ENCODE data around the gene ARHGEF37.
"Not testable (repeated sequence)": the region's sequence is repeated elsewhere in the genome, so short reads cannot be mapped to it uniquely, and the experiment has no call there.

Gene ARHGEF37, protein sequence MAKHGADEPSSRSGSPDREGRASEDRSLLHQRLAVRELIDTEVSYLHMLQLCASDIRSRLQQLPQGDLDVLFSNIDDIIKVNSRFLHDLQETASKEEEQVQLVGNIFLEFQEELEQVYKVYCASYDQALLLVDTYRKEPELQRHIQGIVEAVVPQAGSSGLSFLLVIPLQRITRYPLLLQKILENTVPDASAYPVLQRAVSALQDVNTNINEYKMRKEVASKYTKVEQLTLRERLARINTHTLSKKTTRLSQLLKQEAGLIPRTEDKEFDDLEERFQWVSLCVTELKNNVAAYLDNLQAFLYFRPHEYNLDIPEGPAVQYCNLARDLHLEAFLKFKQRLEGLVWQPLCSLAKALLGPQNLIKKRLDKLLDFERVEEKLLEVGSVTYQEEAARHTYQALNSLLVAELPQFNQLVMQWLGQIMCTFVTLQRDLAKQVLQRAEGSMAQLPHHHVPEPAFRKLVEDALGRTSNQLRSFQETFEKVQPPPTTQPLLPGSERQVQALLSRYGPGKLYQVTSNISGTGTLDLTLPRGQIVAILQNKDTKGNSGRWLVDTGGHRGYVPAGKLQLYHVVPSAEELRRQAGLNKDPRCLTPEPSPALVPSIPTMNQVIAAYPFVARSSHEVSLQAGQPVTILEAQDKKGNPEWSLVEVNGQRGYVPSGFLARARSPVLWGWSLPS

DNA sequence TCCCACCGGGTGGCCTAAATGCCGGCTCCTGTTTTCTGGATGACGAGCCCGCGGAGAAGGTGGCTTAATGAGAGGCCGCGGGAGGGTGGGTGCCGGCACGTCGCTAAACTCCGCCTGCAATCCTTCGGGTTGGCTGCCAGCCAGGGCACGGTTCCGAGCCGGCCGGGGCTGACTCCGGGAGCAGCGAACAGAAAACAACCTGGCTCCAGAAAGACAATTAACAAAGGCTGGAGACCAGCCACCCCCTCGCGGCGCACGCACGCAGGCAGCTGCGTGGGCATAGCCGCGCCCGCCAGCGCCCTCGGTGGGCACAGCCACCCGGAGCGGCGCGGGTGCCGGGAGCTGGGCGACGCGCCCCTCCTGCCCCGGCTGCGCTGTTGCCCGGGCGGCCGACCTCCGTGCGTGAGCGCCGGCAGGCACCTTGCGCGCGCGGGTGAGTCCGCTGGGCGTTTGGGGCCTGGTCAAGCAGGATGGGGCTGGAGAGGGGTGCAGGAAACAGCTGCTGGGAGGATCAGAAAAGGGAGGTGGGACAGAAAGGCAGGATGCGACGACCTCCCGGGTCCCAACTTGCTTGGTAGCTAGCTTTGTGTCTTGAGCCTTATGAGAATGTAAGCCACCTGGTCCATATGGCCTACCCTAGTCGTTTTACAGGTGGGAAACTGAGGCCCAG is at the start of gene ARHGEF37:
Gene ARHGEF37, plus strand, starts transcription at position 307 of the 670 bp plus-strand sequence. CDS start 16,272 bp downstream, outside the sequence.
- DNase-seq, result peak; percentile 86

DNA sequence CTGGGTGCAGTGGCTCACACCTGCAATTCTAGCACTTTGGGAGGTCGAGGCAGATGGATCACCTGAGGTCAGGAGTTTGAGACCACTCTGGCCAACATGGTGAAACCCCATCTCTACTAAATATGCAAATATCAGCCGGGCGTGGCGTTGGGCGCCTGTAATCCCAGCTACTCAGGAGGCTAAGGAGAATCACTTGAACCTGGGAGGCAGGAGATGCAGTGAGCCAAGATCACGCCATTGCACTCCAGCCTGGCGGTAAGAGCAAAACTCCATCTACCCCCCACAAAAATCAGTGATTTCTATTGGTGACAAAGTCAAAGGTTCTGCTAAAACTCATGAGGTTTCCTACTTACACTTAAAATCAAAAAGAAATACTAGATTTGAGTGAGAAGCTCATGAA is 48.9 kb upstream of the ARHGEF37 start:
- no peak for DNase-seq

DNA sequence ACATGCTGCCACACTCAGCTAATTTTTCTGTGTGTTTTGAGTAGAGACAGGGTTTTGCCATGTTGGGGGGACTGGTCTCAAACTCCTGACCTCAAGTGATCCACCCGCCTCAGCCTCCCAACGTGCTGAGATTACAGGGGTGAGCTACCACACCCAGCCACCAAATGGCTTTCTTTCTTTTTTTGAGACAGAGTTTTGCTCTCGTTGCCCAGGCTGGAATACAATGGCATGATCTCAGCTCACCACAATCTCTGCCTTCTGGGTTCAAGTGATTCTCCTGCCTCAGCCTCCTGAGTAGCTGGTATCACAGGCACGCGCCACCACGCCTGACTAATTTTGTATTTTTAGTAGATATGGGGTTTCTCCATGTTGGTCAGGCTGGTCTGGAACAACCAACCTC is 45.5 kb upstream of the ARHGEF37 start:
- not testable (repeated sequence) for DNase-seq

DNA sequence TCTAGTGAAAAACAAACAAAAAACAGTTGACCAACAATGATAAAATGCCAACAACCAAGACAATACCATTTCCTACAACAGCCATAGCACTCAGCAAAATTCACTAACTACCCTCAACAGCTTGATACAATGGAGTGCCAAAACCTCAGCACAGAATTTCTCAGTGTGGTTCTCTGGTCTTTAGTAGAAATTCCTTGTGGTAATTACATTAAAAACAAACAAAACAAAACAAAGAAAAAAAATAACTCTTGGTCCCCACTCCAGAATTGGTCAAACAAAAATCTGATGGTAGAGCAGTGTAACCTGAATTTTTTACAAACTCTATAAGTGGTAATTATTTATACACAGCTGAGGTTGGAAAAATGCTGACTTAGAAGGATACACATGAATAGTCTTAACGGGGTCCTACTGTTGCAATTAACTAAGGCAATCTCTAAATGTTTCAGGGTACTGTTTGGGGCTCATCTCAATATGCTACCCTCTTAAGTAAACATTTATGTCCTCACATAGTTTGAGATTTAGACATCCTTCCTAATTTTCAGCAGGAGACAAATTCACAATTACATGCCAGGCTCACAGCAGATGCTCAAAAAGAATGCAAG is 43.8 kb upstream of the ARHGEF37 start:
- no peak for DNase-seq

DNA sequence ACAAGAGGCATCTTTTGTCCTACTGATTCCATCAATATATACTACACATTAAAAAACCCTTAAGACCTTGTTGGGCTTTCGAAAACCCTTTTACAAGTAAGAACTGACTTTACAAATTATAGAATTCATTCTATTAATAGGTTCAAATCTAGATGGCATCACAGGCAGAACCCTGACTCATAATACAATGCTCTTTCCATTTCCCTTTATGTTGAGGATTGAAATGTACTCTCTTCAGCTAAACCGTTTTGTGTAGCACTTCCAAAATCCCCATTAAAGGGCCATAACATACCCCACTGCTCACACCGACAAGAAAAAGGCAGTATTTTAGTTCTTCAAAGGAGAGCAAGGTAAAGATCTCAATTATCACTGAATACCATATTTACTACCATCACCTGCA is 41.2 kb upstream of the ARHGEF37 start:
- no peak for DNase-seq

DNA sequence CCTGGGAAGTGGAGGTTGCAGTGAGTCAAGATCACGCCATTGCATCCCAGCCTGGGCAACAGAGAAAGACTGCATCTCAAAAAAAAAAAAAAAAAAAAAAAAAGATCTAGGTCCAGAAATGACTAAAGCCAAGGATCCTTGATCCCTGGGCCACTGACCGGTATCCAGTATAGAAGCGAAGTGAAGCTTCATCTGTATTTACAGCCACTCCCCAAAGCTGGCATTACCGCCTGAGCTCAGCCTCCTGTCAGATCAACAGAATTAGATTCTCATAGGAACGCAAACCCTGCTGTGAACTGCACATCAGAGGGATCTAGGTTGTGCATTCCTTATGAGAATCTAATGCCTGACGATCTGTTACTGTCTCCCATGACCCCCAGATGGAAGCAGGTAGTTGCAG is 39.4 kb upstream of the ARHGEF37 start:
- no peak for DNase-seq

DNA sequence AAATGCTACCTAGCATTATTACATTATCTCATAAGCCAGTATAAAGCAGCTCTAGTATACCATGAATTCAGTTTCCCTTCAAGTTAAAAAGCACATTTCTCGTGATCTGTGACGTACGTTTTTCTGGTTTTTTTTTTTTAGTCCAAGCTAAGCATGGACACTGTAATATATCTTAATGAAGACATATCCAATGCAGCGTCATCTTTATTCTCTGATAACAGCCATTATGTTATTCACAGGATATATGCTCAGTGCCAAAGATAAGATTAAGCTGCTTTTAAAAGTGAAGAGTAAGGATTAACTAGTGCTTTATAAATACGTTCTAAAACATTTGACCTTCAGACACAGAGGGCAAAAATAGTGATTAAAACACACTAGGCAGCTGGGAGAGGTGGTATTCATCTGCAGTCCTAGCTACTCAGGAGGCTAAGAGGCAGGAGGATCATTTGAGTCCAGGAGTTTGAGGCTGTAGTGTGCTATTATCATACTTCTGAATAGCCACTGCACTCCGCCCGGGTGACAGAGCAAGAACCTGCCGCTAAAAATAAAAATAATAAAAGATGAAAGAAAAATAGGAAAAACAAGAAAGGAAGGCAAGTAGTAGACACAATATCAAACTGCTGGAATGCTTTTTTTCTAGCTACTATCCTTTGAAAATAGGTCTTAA is 37.8 kb upstream of the ARHGEF37 start:
- DNase-seq, result no peak

DNA sequence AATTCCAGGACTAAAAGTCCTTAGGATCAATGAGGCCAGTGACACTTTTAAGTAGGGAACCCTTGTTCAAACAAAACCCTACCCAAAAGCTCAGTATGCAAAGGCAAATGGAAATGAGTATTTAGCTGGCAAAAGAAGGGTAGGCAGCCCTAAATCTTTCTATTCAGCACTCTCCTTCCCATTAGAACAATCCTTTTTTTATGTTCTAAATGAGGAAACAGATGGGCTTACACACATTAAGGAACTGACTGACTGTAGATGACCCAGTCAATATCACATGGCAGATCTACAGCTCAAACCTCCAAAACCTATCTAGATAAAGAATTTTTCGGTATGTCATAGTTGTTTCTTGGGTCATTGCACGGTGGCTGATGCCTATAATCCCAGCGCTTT is 37.3 kb upstream of the ARHGEF37 start:
- DNase-seq, result no peak

DNA sequence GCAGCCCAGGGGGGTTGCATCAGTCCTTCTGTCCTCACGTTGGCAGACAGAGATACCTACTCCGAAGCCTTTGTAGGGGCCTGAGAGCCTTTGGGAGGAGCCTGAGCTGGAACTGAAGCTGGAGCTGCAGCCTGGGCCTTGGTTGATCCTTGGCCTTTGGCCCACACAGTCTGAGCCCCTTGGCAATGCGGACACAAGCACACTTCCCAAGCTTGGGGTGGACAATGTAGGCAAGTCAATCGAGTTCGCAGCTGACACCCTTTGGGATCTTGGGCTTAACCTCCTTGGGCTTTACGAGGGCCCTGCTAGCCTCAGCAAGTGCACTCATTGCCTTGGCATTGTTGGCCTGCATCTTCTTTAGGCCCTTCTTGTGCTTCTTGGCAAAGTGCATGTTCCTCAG is 36.0 kb upstream of the ARHGEF37 start:
- DNase-seq, result no peak

DNA sequence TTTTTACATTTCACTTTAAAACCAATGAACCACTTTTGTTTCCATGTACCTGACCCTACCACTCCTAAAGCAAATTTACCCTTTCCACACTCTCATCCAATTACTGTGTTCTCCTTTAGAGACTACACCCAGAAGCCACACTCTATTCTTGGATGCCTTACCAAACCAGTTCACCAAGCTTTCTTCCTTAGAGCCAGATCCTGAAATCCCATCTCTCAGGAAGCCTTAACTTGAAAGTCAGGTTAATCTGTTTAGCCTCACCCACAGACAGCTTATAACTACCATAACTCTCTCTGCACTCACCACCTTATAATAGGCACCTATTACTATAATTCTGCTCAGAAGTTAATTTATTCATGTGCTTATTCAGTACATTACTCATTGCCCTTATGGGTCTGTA is 34.3 kb upstream of the ARHGEF37 start:
- no peak for DNase-seq

DNA sequence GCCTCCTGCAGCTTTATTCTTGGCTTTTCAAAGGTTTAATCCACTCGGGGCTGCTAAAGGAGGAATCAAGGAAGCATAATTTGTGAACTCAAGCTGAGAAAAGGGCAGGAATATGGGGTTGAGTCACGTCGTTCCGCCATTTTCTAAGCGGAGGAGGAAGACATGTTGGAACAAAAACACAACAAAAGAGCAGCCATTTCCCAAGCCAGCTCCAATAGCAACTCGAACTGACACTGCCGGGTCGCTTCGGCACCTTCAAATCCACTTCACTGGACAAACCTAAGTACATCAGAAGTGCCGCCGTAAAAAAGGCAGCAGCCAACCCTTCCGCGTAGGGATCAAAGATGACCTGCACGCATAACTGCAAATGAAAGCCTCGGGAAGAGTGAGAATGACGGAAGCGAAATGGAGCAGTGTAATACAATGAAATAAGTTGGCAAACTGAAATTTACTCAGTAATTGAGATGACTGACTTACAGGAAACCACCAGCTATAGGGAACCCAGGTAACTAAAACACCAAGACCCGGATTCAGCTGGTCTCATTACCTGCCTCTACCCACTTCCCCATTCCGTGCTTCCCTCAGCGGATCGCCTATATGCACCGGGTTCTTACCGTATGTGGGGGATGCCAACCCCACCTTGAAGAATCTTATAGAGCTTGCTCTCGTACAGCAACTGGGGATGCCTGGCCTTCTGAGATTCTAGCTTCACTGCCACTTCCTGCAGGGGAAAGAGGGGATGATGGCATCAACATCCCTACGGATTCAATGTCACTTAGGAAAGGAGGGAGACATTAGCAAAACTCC is 31.6 kb upstream of the ARHGEF37 start:
- peak; percentile 45 for DNase-seq

DNA sequence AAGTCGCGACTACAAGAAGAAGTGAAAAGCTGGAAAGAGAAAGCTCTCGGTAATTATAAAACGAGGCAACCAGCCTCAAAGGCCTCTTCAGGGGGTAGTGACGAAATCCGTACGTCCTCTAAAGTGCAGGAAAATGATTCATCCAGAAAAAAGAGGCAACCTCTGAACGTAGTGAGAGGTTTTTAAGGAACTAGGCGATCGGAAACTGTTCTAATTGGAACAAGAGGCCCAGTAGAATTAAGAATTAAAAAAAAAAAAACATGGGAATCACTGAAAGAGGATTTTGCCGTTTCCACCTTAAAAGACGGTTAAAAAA is 31.1 kb upstream of the ARHGEF37 start:
- DNase-seq, result no peak

DNA sequence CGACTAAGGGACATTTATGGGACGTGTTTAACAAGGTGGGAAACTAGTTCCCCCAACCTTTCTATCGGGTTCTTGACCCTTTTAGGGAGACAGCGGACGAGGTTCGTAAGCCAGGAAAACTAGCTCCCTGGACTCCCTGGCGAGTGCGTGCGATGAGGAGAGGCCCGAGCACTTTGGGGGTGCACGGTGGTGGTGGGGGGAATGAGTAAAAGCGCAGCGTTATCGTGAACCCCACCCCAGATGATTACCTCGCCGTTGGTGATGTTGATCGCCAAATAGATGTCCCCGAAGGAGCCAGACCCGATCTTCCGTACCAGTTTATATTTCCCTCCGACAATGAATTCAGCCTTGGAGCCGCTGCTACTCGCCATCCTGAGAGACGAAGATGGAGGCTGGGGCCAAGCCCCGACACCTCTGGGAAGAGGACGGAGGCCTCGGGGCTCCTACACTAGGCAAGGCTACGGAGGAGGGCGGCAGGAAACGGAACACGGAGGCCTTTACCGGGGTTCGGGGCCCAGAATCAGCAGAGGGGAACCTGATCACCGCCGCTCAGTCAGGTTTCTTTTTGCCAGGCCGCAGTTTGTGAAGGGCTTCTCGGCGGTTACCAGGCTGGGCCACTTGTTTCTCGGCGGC is 30.6 kb upstream of the ARHGEF37 start:
- no peak for DNase-seq

DNA sequence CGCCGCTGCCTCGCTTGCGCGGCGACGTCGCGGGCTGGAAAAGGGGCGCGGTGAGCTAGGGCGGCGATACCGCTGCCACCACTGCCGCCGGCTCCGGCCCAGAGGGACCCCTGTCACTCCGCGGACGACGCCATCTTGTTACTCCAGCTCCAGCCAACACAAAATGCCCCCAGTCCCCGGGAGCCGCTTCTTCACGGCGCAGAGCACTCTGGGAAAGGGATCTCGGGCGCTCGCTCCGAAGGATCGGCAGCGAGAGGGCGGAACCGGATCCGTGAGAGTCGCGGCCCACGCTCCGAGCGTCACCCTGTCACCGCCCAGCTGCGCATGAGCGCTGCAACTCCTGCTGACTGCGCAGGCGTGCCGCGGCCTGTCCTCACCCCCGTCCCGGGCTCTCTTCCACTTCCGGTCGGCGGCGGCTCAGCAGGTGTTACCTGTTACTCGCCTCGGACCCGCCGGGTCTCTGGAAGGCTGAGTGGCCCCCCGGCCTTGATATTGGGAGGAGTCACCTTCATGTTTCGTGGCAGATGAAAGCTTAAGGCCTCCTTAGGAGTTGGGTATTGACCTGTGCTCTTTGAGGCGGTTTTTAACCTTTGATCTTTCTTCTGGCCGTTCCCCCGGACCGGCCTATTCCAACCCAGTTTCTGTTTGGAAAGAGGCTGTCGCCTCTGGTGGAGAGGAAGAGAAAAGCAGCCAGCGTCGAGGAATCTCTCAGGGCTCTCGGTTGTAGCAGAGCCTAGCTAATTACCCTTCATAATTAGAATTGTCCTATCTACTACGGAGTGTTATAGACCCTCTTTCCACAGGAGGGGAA is 29.9 kb upstream of the ARHGEF37 start, which contains the start of gene CSNK1A1:
Gene CSNK1A1, minus strand, starts transcription at position 213 of the 811 bp plus-strand sequence. CDS start 475 bp downstream, outside the sequence.
- peak; percentile 98 for DNase-seq

DNA sequence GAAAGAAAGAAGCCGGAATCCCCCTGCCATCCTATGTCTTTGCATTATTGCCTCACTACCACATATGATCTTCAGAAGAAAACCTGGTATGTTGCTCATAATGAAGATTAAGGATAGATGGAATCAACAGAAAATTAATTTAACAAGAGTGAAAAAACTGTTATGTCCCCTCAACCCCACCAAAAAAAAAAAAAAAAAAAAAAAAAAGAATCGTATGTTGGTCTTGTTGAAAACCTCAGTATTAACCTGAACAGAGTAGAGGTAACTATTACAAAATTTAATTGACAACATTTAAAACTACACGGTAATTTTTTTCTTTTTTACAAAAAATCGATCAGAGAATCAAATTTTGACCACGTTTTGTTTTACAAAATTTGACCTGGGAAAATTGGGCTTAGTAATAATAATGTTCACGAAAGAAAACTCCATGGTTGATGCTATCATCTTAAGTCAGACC is 29.2 kb upstream of the ARHGEF37 start:
- no peak for DNase-seq

DNA sequence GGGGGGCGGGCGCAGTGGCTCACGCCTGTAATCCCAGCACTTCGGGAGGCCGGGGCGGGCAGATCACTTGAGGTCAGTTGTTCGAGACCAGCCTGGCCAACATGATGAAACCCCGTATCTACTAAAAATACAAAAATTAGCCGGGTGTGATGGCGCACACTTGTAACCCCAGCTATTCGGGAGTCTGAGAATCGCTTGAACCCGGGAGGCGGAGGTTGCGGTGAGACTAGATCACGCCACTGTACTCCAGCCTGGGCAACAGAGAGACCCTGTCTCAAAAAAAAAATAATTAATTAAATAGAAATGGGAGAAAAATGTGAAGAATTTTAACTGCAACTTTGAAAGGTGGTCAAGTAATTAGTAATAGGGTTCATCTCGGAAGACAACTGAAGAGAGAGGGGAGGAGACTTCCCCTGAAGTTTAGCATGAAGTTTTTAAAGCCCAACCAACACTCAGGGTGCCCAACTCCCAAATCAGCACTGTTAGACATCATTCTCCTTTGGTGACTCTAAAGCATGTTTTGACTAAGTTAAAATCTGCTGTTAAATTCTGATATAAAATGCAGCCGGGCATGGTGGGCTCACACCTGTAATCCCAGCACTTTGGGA is 28.6 kb upstream of the ARHGEF37 start:
- DNase-seq, result no peak

DNA sequence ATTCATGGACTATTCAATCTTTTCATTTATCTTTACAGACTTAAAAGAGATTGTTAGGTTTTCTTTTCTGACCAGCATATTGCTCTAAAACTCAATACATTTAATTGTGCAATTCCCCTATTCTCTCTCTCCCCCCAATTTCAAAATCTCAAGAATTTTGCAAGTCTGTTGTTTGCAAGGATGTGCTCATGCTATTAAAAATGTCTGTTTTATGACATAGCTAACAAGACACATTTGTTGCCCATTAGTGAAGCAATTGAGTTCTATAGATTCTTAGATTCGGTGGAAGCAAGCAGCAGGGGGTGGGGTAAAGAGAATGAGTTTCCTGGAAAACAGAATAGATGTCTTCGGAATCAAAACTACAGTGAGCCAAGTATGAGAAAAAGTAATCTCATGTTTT is 21.6 kb upstream of the ARHGEF37 start:
- no peak for DNase-seq

DNA sequence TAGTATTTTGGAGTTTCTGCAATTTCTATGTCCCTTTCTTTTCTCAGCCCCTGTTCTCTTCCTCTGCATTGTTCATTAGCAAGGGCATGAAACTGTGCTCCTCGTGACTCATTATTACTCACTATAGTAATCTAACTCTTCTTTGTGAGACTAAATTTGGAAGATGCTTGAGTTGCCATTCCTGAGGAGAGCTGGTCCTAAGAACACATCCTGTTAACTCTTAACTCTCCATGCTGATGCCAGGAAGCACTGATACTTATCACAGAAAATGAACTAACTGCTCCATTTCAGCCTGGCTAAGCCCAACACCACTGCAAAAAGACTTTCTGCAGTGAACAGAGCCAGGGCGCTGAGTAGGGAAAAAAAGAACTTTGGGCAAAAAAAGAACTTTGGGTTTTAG is 19.4 kb upstream of the ARHGEF37 start:
- no peak for DNase-seq

DNA sequence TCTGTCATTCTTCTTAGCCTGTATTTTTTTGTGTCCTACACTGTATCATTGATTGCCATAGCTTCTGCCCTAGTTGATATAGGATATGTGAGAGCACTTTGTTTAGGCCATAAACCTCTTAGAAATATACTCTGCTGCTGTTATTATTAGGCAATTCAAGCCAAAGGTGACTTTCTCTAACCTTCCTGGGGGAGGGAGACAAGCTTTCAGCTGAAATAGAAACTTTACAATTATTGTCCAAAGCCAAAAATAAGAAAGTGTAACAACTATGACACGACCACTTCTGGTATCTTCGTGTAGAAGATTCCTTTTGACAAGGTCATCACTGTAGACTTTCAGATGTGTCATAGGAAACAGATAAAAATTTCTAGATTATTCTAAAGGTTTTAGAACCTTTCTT is 17.8 kb upstream of the ARHGEF37 start:
- DNase-seq, result no peak

DNA sequence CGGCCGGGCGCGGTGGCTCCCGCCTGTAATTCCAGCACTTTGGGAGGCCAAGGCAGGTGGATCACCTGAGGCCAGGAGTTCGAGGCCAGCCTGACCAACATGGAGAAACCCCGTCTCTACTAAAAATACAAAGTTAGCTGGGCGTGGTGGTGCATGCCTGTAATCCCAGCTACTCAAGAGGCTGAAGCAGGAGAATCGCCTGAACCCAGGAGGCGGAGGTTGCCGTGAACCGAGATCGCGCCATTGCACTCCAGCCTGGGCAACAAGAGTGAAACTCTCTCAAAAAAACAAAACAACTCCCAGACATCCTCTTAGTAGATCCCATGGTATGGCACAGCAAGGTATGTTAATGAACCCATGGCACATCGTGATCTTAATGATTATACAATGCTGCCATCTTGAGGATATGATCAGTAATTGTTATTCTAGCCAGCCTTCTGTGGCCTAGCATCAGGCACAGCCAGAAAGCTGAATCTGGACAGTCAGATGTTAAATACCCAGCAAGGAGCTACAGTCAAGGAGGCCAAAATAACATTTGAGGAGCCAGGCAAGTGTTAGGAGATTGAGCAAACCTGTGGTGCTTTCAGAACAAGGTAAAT is 16.7 kb upstream of the ARHGEF37 start:
- peak; percentile 70 for DNase-seq
